A673 (cell line): ENCODE measurements around the gene ACOD1.

ENCODE experiments used
- CTCF ChIP-seq: fragments of 300-800, 200-600 bp; sonication (generic); conservative IDR thresholded peaks from 2 replicates; pipeline ENCODE4 v1.5.1; 2017; ENCODE audit warnings: low read depth, mild to moderate bottlenecking, antibody characterized with exemption, low read length, moderate library complexity, mixed read lengths
- EZH2 ChIP-seq: fragments of 200-600 bp; sonication (generic); IDR thresholded peaks from 2 replicates; pipeline ENCODE4 v1.6.1; 2017; ENCODE audit warnings: borderline replicate concordance, low read depth, mild to moderate bottlenecking, mixed read lengths, antibody characterized with exemption, low read length; ENCODE audit not compliant: poor library complexity, severe bottlenecking

GRCh38 chr13:76954538-76954937 lies 6.2 kb downstream of the ACOD1 start:
- no peak for TF ChIP-seq CTCF
- TF ChIP-seq EZH2: no peak
